ACC112 (cell line): Measurements from ENCODE around the gene RSKR.

Source experiments
- H2AFZ ChIP-seq: fragments of 200-600 bp; sonication (generic); one replicate; pipeline ENCODE4 v1.6.0; 2017; ENCODE audit warnings: antibody characterized with exemption, low read length; ENCODE audit not compliant: unreplicated experiment
- H3K27ac ChIP-seq: fragments of 200-600 bp; sonication (generic); 2 replicates; pipeline ENCODE4 v1.5.1; 2014; ENCODE audit warnings: low read depth, mild to moderate bottlenecking, antibody characterized with exemption, low read length, moderate library complexity
- H3K27me3 ChIP-seq: fragments of 200-600 bp; sonication (generic); 2 replicates; pipeline ENCODE4 v1.6.1; 2014; ENCODE audit warnings: mild to moderate bottlenecking, antibody characterized with exemption, low read length, moderate library complexity, mixed read lengths; ENCODE audit not compliant: insufficient read depth
- H3K36me3 ChIP-seq: fragments of 200-600 bp; sonication (generic); 2 replicates; pipeline ENCODE4 v1.6.1; 2016; ENCODE audit warnings: mild to moderate bottlenecking, antibody characterized with exemption, low read length, moderate library complexity, mixed read lengths; ENCODE audit not compliant: insufficient read depth
- H3K4me1 ChIP-seq: fragments of 200-600 bp; sonication (generic); one replicate; pipeline ENCODE4 v1.6.1; 2016; ENCODE audit warnings: low read length, mixed read lengths; ENCODE audit not compliant: insufficient read depth, unreplicated experiment, control insufficient read depth
- H3K4me3 ChIP-seq: fragments of 200-600 bp; sonication (generic); 2 replicates; pipeline ENCODE4 v1.5.1; 2014; ENCODE audit warnings: mild to moderate bottlenecking, low read depth, low read length
- H3K79me2 ChIP-seq: fragments of 200-600 bp; sonication (generic); one replicate; pipeline ENCODE4 v1.6.0; 2016; ENCODE audit warnings: low read length; ENCODE audit not compliant: control insufficient read depth, unreplicated experiment, insufficient read depth

Gene RSKR

GRCh38 chr17:28598799-28599310 is 15.1 kb downstream of the RSKR start, which contains the start of gene SPAG5:
SPAG5 (minus strand) TSS chr17:28599025; CDS start chr17:28598946, 79 bp downstream.
- Histone ChIP-seq H3K4me1 (peaks cover 7% of the 10 kb centered on the region), H3K4me3 (peak within 1 kb of the TSS; percentile 95), H3K27ac (peak within 1 kb of the TSS; percentile 91), H3K27me3 (no peaks in the 10 kb centered on the region), H3K36me3 (no peaks in the 10 kb centered on the region), H3K79me2 (peaks cover 16% of the 10 kb centered on the region), H2AFZ (peak within 1 kb of the TSS; percentile 94)

GRCh38 chr17:28598389-28598788 is 15.6 kb downstream of the RSKR start:
- Histone ChIP-seq H3K4me3 (peak overlapping the region; percentile 95), H3K4me1 (peaks cover 7% of the 10 kb centered on the region), H3K27ac (peak overlapping the region; percentile 91), H3K36me3 (no peaks in the 10 kb centered on the region), H3K79me2 (peaks cover 16% of the 10 kb centered on the region), H3K27me3 (no peaks in the 10 kb centered on the region), H2AFZ (peak overlapping the region; percentile 94)

- H3K36me3 ChIP-seq: peaks cover 6% of the 10 kb centered on the region; the same call in 1 of the 2 replicates
- peaks cover 7% of the 10 kb centered on the region for H3K4me1 ChIP-seq
- H3K79me2 ChIP-seq: peaks cover 16% of the 10 kb centered on the region
- peak overlapping the region; percentile 94 for H2AFZ ChIP-seq
- no peak overlapping the region for H3K27ac ChIP-seq
- H3K27me3 ChIP-seq: no peaks in the 10 kb centered on the region
- H3K4me3 ChIP-seq: peak overlapping the region; percentile 95
Measured at GRCh38 chr17:28597606-28598383, 16.2 kb downstream of the RSKR start.

GRCh38 chr17:28592260-28592659 is 21.7 kb downstream of the RSKR start:
- Histone ChIP-seq H3K4me1 (no peaks in the 10 kb centered on the region), H2AFZ (no peak overlapping the region), H3K27me3 (no peaks in the 10 kb centered on the region), H3K27ac (no peak overlapping the region), H3K79me2 (peaks cover 4% of the 10 kb centered on the region), H3K4me3 (no peak overlapping the region), H3K36me3 (peaks cover 21% of the 10 kb centered on the region)

GRCh38 chr17:28585851-28586250 is 28.1 kb downstream of the RSKR start:
- Histone ChIP-seq H3K27ac (no peak overlapping the region), H3K4me1 (no peaks in the 10 kb centered on the region), H3K4me3 (no peak overlapping the region), H3K27me3 (no peaks in the 10 kb centered on the region), H2AFZ (no peak overlapping the region), H3K79me2 (no peaks in the 10 kb centered on the region), H3K36me3 (peaks cover 28% of the 10 kb centered on the region)

GRCh38 chr17:28584434-28584833 is 29.6 kb downstream of the RSKR start:
- no peak overlapping the region for H2AFZ ChIP-seq
- H3K27me3 ChIP-seq: no peaks in the 10 kb centered on the region
- H3K27ac ChIP-seq: no peak overlapping the region
- H3K79me2 ChIP-seq: no peaks in the 10 kb centered on the region
- no peak overlapping the region for H3K4me3 ChIP-seq
- peaks cover 31% of the 10 kb centered on the region for H3K36me3 ChIP-seq
- H3K4me1 ChIP-seq: no peaks in the 10 kb centered on the region

GRCh38 chr17:28582513-28582912 is 31.5 kb downstream of the RSKR start:
- Histone ChIP-seq H3K27ac (no peak overlapping the region), H3K36me3 (peaks cover 35% of the 10 kb centered on the region), H2AFZ (no peak overlapping the region)

GRCh38 chr17:28580959-28581358 is 33.0 kb downstream of the RSKR start:
- Histone ChIP-seq H3K79me2 (no peaks in the 10 kb centered on the region), H3K4me3 (no peak overlapping the region), H3K27ac (no peak overlapping the region), H2AFZ (no peak overlapping the region), H3K36me3 (peaks cover 35% of the 10 kb centered on the region), H3K4me1 (peaks cover 3% of the 10 kb centered on the region), H3K27me3 (no peaks in the 10 kb centered on the region)

More at GRCh38 chr17:28582513-28582912, 31.5 kb downstream of the RSKR start:
- Histone ChIP-seq H3K4me1 (no peaks in the 10 kb centered on the region), H3K79me2 (no peaks in the 10 kb centered on the region), H3K4me3 (no peak overlapping the region), H3K27me3 (no peaks in the 10 kb centered on the region)

GRCh38 chr17:28579526-28579925 is 34.5 kb downstream of the RSKR start:
- no peak overlapping the region for H3K27ac ChIP-seq
- no peak overlapping the region for H3K4me3 ChIP-seq
- H3K27me3 ChIP-seq: no peaks in the 10 kb centered on the region
- H3K36me3 ChIP-seq: peaks cover 31% of the 10 kb centered on the region
- no peaks in the 10 kb centered on the region for H3K79me2 ChIP-seq
- H2AFZ ChIP-seq: no peak overlapping the region
- peaks cover 3% of the 10 kb centered on the region for H3K4me1 ChIP-seq

- H3K4me3 ChIP-seq: no peak overlapping the region
- no peaks in the 10 kb centered on the region for H3K27me3 ChIP-seq
- no peak overlapping the region for H3K27ac ChIP-seq
- no peaks in the 10 kb centered on the region for H3K79me2 ChIP-seq
- peaks cover 3% of the 10 kb centered on the region for H3K4me1 ChIP-seq
- peaks cover 22% of the 10 kb centered on the region for H3K36me3 ChIP-seq
- no peak overlapping the region for H2AFZ ChIP-seq
Measured at GRCh38 chr17:28578246-28579195, 35.5 kb downstream of the RSKR start.
